ENCODE measurements around the gene FAM89B. TPM values are rescaled to one million over a fixed set of nuclear protein-coding genes. Genes with fewer than 3 reads are reported as not detected.

Gene FAM89B
- total RNA-seq, 4 donors from 2014 or later: 30.8 to 44.6 (median 32.4) TPM

- H3K4me3 ChIP-seq: peak overlapping the region; percentile 71 to 97 (median 93)
- H3K9me3 ChIP-seq: no peaks in the 10 kb centered on the region
- peaks cover 0 to 25% (median 0%) of the 10 kb centered on the region in 3 donors for H3K36me3 ChIP-seq
- peaks cover 0 to 62% (median 34%) of the 10 kb centered on the region in 4 donors for H3K4me1 ChIP-seq
- TF ChIP-seq CTCF (IDR thresholded peaks at IDR 0.05) (no peak), POLR2A (IDR thresholded peaks at IDR 0.05) (no peak)
- H3K27ac ChIP-seq: peak overlapping the region; percentile 92 to 98 (median 96)
- no peak for DNase-seq
- no peaks in the 10 kb centered on the region for H3K27me3 ChIP-seq
These were observed 40.4 kb downstream of the FAM89B start for GRCh38 chr11:65612691-65613090.

GRCh38 chr11:65613091-65613928 is 41.0 kb downstream of the FAM89B start:
- DNase-seq: peak in 2 of 3 donors; percentile 31 to 66
- Histone ChIP-seq H3K4me1 (peaks cover 0 to 58% (median 34%) of the 10 kb centered on the region in 4 donors), H3K36me3 (peaks cover 0 to 26% (median 0%) of the 10 kb centered on the region in 3 donors)

GRCh38 chr11:65615229-65615949 is 43.1 kb downstream of the FAM89B start, which contains the start of gene PCNX3:
Gene PCNX3 (plus strand): TSS chr11:65615776. CDS start chr11:65616312, 536 bp downstream.
- Histone ChIP-seq H3K4me1 (peaks cover 0 to 45% (median 34%) of the 10 kb centered on the region in 4 donors), H3K4me3 (peak within 1 kb of the TSS; percentile 93 to 97 (median 96)), H3K27ac (peak within 1 kb of the TSS; percentile 92 to 98 (median 96)), H3K27me3 (no peaks in the 10 kb centered on the region), H3K36me3 (peaks cover 0 to 40% (median 0%) of the 10 kb centered on the region in 3 donors), H3K9me3 (no peaks in the 10 kb centered on the region)
- peak; percentile 100 for DNase-seq
- TF ChIP-seq POLR2A (IDR thresholded peaks at IDR 0.05): peak; percentile 63 to 70
- peak in 1 of 6 experiments; percentile 57 for TF ChIP-seq CTCF (IDR thresholded peaks at IDR 0.05)

More at GRCh38 chr11:65613091-65613928, 41.0 kb downstream of the FAM89B start:
- TF ChIP-seq CTCF (IDR thresholded peaks at IDR 0.05) (no peak), POLR2A (IDR thresholded peaks at IDR 0.05) (no peak)
- H3K9me3 ChIP-seq: no peaks in the 10 kb centered on the region
- peak overlapping the region; percentile 71 to 97 (median 93) for H3K4me3 ChIP-seq
- peak overlapping the region; percentile 92 to 98 (median 96) for H3K27ac ChIP-seq
- H3K27me3 ChIP-seq: no peaks in the 10 kb centered on the region

- peak in 1 of 3 donors; percentile 52 for DNase-seq
- Histone ChIP-seq H3K36me3 (peaks cover 0 to 46% (median 0%) of the 10 kb centered on the region in 3 donors), H3K4me1 (peaks cover 0 to 39% (median 32%) of the 10 kb centered on the region in 4 donors), H3K9me3 (no peaks in the 10 kb centered on the region), H3K4me3 (peak overlapping the region; percentile 85 to 97 (median 94)), H3K27me3 (no peaks in the 10 kb centered on the region), H3K27ac (peak overlapping the region; percentile 92 to 98 (median 96))
- no peak for TF ChIP-seq CTCF (IDR thresholded peaks at IDR 0.05)
- TF ChIP-seq POLR2A (IDR thresholded peaks at IDR 0.05): no peak
These were observed 43.7 kb downstream of the FAM89B start for GRCh38 chr11:65615950-65616574.

- peaks cover 0 to 34% (median 30%) of the 10 kb centered on the region in 4 donors for H3K4me1 ChIP-seq
These were observed 44.2 kb downstream of the FAM89B start for GRCh38 chr11:65616575-65617001.

More at GRCh38 chr11:65616575-65617001, 44.2 kb downstream of the FAM89B start:
- TF ChIP-seq POLR2A (IDR thresholded peaks at IDR 0.05) (no peak), CTCF (IDR thresholded peaks at IDR 0.05) (no peak)
- H3K27me3 ChIP-seq: no peaks in the 10 kb centered on the region
- peaks cover 0 to 52% (median 0%) of the 10 kb centered on the region in 3 donors for H3K36me3 ChIP-seq
- H3K9me3 ChIP-seq: no peaks in the 10 kb centered on the region
- peak overlapping the region; percentile 85 to 97 (median 94) for H3K4me3 ChIP-seq
- H3K27ac ChIP-seq: peak overlapping the region; percentile 92 to 98 (median 96)
- no peak for DNase-seq
